ENCODE results near the gene OGFRL1. TPM values are rescaled to one million over a fixed set of nuclear protein-coding genes. Genes with fewer than 3 reads are reported as not detected.

The OGFRL1 gene
- polyA plus RNA-seq, 1 donor from 2014 or later, result 8.3 TPM

GRCh38 chr6:71268735-71269437, 19.7 kb upstream of the OGFRL1 start:
- H3K27ac ChIP-seq (ENCODE audit: low read length), result no peak overlapping the region

DNA sequence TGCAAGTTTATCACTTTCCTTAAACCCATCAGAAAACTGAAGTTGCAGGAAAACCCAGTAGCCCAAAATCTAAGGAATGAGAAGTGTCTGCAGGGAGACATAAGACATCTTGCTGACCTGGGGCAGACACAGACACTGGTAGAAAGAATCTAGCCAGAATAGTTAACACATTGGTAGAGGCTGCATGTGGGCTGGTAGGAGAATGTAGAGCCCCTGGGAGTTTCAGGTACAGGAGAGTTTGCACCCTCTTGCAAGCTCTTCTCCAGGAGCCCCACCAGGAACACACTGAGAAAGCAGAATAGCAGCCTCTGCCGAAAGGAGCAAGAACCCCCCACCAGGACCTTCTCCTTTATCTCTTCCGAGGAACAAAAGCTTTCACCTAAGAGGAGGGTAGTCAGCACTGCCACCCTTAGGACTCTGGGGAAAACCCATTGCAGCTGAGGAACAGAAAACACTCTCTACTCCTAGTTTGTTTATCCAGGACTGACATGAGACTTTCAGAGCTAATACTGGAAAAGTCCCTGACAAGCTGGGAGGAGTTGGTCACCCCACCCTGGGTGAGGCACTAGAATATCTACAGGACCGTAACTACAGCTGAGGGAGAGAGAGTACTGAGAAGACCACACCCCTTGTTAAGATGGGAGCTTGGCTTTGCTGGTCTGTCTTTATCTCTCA, 10.5 kb upstream of the OGFRL1 start:
- H4K20me1 ChIP-seq (ENCODE audit: insufficient read depth), result no peaks in the 10 kb centered on the region
- H3K4me3 ChIP-seq (ENCODE audit: low read length), result no peak overlapping the region
- H3K9me3 ChIP-seq (ENCODE audit: low read length), result no peaks in the 10 kb centered on the region
- no peak overlapping the region for H2AFZ ChIP-seq (ENCODE audit: low read depth, low read length)
- H3K27me3 ChIP-seq (ENCODE audit: insufficient read depth, low read depth, low read length), result no peaks in the 10 kb centered on the region
- H3K4me2 ChIP-seq (ENCODE audit: low read length), result no peak overlapping the region
- no peak overlapping the region for H3K27ac ChIP-seq (ENCODE audit: low read length)
- no peaks in the 10 kb centered on the region for H3K9me2 ChIP-seq (ENCODE audit: insufficient read depth, low read length)
- no peaks in the 10 kb centered on the region for H3K36me3 ChIP-seq (ENCODE audit: insufficient read depth, low read length)
- H3K9ac ChIP-seq (ENCODE audit: low read length), result no peak overlapping the region
- TF ChIP-seq MXI1 (conservative IDR thresholded peaks at IDR 0.05; ENCODE audit: poor library complexity, severe bottlenecking), result no peak
- no peak for TF ChIP-seq TAF1 (IDR thresholded peaks at IDR 0.05; ENCODE audit: low read depth)
- no peaks in the 10 kb centered on the region for H3F3A ChIP-seq (ENCODE audit: insufficient read depth, low read length, poor library complexity, severe bottlenecking)
- no peaks in the 10 kb centered on the region for H3K79me2 ChIP-seq (replicated peaks; ENCODE audit: insufficient read depth, low read length)

More at GRCh38 chr6:71268735-71269437, 19.7 kb upstream of the OGFRL1 start:
- no peaks in the 10 kb centered on the region for H4K20me1 ChIP-seq (ENCODE audit: insufficient read depth)
- no peak overlapping the region for H3K4me2 ChIP-seq (ENCODE audit: low read length)
- H3K9ac ChIP-seq (ENCODE audit: low read length), result no peak overlapping the region
- no peaks in the 10 kb centered on the region for H3K9me3 ChIP-seq (ENCODE audit: low read length)
- no peaks in the 10 kb centered on the region for H3K9me2 ChIP-seq (ENCODE audit: insufficient read depth, low read length)
- H3K27me3 ChIP-seq (ENCODE audit: insufficient read depth, low read depth, low read length), result no peaks in the 10 kb centered on the region
- H3K4me3 ChIP-seq (ENCODE audit: low read length), result no peak overlapping the region
- TF ChIP-seq MXI1 (conservative IDR thresholded peaks at IDR 0.05; ENCODE audit: poor library complexity, severe bottlenecking) (no peak), RAD21 (conservative IDR thresholded peaks at IDR 0.05) (no peak), TAF1 (IDR thresholded peaks at IDR 0.05; ENCODE audit: low read depth) (no peak), EZH2 (IDR thresholded peaks at IDR 0.05; ENCODE audit: borderline replicate concordance, insufficient read depth, low read length, poor library complexity, severe bottlenecking) (no peak), POLR2AphosphoS5 (IDR thresholded peaks at IDR 0.05) (no peak), SMC3 (conservative IDR thresholded peaks at IDR 0.05; ENCODE audit: poor library complexity) (no peak)
- TF ChIP-seq, protein P1, sequence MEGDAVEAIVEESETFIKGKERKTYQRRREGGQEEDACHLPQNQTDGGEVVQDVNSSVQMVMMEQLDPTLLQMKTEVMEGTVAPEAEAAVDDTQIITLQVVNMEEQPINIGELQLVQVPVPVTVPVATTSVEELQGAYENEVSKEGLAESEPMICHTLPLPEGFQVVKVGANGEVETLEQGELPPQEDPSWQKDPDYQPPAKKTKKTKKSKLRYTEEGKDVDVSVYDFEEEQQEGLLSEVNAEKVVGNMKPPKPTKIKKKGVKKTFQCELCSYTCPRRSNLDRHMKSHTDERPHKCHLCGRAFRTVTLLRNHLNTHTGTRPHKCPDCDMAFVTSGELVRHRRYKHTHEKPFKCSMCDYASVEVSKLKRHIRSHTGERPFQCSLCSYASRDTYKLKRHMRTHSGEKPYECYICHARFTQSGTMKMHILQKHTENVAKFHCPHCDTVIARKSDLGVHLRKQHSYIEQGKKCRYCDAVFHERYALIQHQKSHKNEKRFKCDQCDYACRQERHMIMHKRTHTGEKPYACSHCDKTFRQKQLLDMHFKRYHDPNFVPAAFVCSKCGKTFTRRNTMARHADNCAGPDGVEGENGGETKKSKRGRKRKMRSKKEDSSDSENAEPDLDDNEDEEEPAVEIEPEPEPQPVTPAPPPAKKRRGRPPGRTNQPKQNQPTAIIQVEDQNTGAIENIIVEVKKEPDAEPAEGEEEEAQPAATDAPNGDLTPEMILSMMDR (IDR thresholded peaks at IDR 0.05; ENCODE audit: poor library complexity, severe bottlenecking), result no peak
- no peaks in the 10 kb centered on the region for H3K79me2 ChIP-seq (replicated peaks; ENCODE audit: insufficient read depth, low read length)
- H3F3A ChIP-seq (ENCODE audit: insufficient read depth, low read length, poor library complexity, severe bottlenecking), result no peaks in the 10 kb centered on the region
- no peaks in the 10 kb centered on the region for H3K36me3 ChIP-seq (ENCODE audit: insufficient read depth, low read length)
- no peak overlapping the region for H2AFZ ChIP-seq (ENCODE audit: low read depth, low read length)

- Histone ChIP-seq H3K9me3 (ENCODE audit: low read length) (no peaks in the 10 kb centered on the region), H3K36me3 (ENCODE audit: insufficient read depth, low read length) (no peaks in the 10 kb centered on the region), H4K20me1 (ENCODE audit: insufficient read depth) (no peaks in the 10 kb centered on the region), H3K4me2 (ENCODE audit: low read length) (no peak overlapping the region), H3F3A (ENCODE audit: insufficient read depth, low read length, poor library complexity, severe bottlenecking) (no peaks in the 10 kb centered on the region), H3K9ac (ENCODE audit: low read length) (no peak overlapping the region), H3K9me2 (ENCODE audit: insufficient read depth, low read length) (no peaks in the 10 kb centered on the region), H3K27me3 (ENCODE audit: insufficient read depth, low read depth, low read length) (no peaks in the 10 kb centered on the region), H3K27ac (ENCODE audit: low read length) (no peak overlapping the region), H3K79me2 (replicated peaks; ENCODE audit: insufficient read depth, low read length) (no peaks in the 10 kb centered on the region), H2AFZ (ENCODE audit: low read depth, low read length) (no peak overlapping the region), H3K4me3 (ENCODE audit: low read length) (no peak overlapping the region)
- TF ChIP-seq RAD21 (conservative IDR thresholded peaks at IDR 0.05) (no peak), SMC3 (conservative IDR thresholded peaks at IDR 0.05; ENCODE audit: poor library complexity) (no peak), POLR2AphosphoS5 (IDR thresholded peaks at IDR 0.05) (no peak), EZH2 (IDR thresholded peaks at IDR 0.05; ENCODE audit: borderline replicate concordance, insufficient read depth, low read length, poor library complexity, severe bottlenecking) (no peak), MXI1 (conservative IDR thresholded peaks at IDR 0.05; ENCODE audit: poor library complexity, severe bottlenecking) (no peak), EP300 (conservative IDR thresholded peaks at IDR 0.05; ENCODE audit: poor library complexity, severe bottlenecking) (no peak), TAF1 (IDR thresholded peaks at IDR 0.05; ENCODE audit: low read depth) (no peak)
- TF ChIP-seq, protein P1 (IDR thresholded peaks at IDR 0.05; ENCODE audit: poor library complexity, severe bottlenecking), result no peak
- TF ChIP-seq, protein P2, sequence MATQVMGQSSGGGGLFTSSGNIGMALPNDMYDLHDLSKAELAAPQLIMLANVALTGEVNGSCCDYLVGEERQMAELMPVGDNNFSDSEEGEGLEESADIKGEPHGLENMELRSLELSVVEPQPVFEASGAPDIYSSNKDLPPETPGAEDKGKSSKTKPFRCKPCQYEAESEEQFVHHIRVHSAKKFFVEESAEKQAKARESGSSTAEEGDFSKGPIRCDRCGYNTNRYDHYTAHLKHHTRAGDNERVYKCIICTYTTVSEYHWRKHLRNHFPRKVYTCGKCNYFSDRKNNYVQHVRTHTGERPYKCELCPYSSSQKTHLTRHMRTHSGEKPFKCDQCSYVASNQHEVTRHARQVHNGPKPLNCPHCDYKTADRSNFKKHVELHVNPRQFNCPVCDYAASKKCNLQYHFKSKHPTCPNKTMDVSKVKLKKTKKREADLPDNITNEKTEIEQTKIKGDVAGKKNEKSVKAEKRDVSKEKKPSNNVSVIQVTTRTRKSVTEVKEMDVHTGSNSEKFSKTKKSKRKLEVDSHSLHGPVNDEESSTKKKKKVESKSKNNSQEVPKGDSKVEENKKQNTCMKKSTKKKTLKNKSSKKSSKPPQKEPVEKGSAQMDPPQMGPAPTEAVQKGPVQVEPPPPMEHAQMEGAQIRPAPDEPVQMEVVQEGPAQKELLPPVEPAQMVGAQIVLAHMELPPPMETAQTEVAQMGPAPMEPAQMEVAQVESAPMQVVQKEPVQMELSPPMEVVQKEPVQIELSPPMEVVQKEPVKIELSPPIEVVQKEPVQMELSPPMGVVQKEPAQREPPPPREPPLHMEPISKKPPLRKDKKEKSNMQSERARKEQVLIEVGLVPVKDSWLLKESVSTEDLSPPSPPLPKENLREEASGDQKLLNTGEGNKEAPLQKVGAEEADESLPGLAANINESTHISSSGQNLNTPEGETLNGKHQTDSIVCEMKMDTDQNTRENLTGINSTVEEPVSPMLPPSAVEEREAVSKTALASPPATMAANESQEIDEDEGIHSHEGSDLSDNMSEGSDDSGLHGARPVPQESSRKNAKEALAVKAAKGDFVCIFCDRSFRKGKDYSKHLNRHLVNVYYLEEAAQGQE (IDR thresholded peaks at IDR 0.05; ENCODE audit: borderline replicate concordance), result no peak
Measured at GRCh38 chr6:71279321-71279720, 9.3 kb upstream of the OGFRL1 start.
